GM06990 (cell line): ENCODE measurements around the gene WDR35.

Source experiments
- DNase-seq: peaks from one replicate; pipeline ENCODE4 v3.0.0-alpha.2; 2011; ENCODE audit not compliant: insufficient read length; ENCODE audit errors: extremely low read depth
- H3K27me3 ChIP-seq: replicated peaks from 2 replicates; pipeline ENCODE4 v1.6.0; 2011; ENCODE audit warnings: low read length; ENCODE audit not compliant: control insufficient read depth, insufficient read depth
- H3K36me3 ChIP-seq: 2 replicates; pipeline ENCODE4 v1.5.1; 2011; ENCODE audit warnings: low read length; ENCODE audit not compliant: control insufficient read depth, insufficient read depth
- H3K4me3 ChIP-seq: replicated peaks from 2 replicates; pipeline ENCODE4 v1.5.1; 2011; ENCODE audit warnings: low read depth, mild to moderate bottlenecking, control low read depth, low read length
- CTCF ChIP-seq: IDR thresholded peaks from 2 replicates; pipeline ENCODE4 v1.5.1; 2011; ENCODE audit warnings: low read length, control low read depth, mild to moderate bottlenecking, inconsistent platforms; ENCODE audit not compliant: insufficient read depth, poor library complexity, severe bottlenecking

WDR35 gene

DNA sequence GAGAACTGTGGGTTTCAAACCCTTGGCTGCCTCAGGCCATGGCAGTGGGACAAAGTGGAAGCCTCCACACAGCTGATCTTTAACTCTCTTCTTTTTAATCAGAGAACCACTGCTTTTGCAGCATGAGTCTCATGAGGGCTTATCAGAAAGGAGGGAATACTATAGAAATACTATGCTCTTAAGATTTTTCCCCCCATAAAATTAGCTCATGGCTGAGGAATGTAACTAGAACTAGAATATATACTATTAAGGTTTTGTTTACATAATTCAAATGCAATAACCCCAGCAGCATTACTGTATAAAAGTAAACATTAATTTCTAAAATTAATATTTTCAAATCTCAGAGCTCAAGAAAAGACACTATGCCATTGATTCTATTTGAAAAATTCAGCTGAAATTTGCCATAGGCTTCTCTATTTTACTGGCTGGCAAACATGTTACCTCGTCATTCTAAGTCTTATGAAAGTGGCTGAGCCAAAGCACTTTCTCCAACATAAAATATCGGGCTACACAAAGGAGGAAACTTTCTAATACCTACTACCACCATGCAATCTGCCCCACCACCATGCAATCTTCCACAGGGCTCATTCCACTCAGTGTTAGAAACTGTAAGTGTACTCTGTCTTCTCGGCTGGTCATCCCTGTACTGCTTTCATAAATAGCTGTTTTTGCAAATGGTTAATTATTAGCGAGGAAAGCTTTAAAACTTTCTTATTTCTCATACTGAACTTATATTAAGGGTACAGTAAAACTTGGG lies 42.5 kb downstream of the WDR35 start:
- Histone ChIP-seq H3K27me3 (no peaks in the 10 kb centered on the region), H3K4me3 (no peak overlapping the region), H3K36me3 (no peaks in the 10 kb centered on the region; the same call in none of the 2 replicates)
- TF ChIP-seq CTCF, result no peak
- no peak for DNase-seq

DNA sequence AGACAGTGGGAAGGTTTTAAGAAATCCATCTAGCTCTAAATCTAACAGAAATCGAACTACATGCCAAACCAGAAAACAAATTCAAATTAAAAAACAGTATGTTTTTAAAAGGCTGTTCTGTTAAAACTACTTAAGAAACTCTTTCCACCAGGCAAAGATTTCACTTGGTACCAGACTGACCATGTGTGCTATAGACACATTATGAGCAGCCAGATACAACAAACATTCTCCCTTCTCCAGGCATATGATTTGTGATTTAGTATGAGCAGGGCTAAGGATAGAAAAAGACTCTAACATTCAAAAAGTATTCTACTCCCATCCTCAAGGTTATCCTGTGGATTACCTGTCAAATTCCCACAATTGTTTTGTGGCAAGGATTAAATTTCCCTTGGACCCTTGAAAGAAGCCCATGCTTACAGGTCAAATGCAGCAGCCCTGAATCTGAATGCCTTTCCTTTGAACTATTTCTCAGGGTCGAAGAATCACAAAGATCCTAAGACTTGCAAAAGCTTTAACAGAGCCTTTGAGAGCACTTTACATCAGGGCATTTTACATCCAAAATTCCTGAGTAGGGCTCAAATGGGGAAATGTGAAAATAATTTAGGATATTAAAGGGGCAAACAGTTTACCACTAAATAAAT lies 45.6 kb downstream of the WDR35 start:
- Histone ChIP-seq H3K4me3 (no peak overlapping the region), H3K36me3 (no peaks in the 10 kb centered on the region), H3K27me3 (no peaks in the 10 kb centered on the region)
- DNase-seq, result no peak
- no peak for TF ChIP-seq CTCF

GRCh38 chr2:19943189-19943588 lies 46.7 kb downstream of the WDR35 start:
- H3K27me3 ChIP-seq, result no peaks in the 10 kb centered on the region

GRCh38 chr2:19942199-19942598 lies 47.7 kb downstream of the WDR35 start:
- H3K36me3 ChIP-seq, result no peaks in the 10 kb centered on the region; the same call in 1 of the 2 replicates
- DNase-seq, result no peak
- no peak for TF ChIP-seq CTCF
- no peak overlapping the region for H3K4me3 ChIP-seq
- no peaks in the 10 kb centered on the region for H3K27me3 ChIP-seq

More at GRCh38 chr2:19943189-19943588, 46.7 kb downstream of the WDR35 start:
- DNase-seq, result no peak
- Histone ChIP-seq H3K4me3 (no peak overlapping the region), H3K36me3 (no peaks in the 10 kb centered on the region)
- TF ChIP-seq CTCF, result no peak

DNA sequence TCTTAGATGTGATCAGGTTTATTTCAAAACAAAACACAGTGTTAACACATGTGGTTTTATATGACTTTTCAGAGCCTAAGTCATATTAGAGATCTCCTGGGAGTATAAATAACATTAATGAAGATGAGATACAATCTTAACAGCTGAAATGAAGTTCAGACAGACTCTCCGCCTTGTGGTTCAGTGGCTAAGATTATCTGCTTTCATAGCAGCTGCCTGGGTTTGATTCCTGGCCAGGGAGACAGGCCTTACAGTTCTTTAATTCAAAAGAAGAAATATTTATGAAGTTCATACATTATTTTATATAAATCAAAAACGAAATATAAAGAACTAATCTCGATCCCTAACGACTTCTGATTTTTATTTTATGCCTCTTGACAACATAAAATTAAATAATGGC lies 52.9 kb downstream of the WDR35 start:
- H3K4me3 ChIP-seq, result no peak overlapping the region
- H3K36me3 ChIP-seq, result no peaks in the 10 kb centered on the region; the same call in 1 of the 2 replicates
- TF ChIP-seq CTCF, result no peak
- no peak for DNase-seq
- no peaks in the 10 kb centered on the region for H3K27me3 ChIP-seq
